H1 (cell line): ENCODE measurements around the gene RAB25. TPM values are rescaled to one million over a fixed set of nuclear protein-coding genes. Genes with fewer than 3 reads are reported as not detected.

ENCODE experiments used
- CTCF ChIA-PET: fragments of 300-600 bp; sonication (Branson Sonifier 250); formaldehyde crosslinking; loops from one replicate; lab custom pipeline; 2021; ENCODE audit not compliant: partially characterized antibody; lab: Charles Lee
- POLR2A ChIA-PET: fragments of 300-600 bp; sonication (Branson Sonifier 250); formaldehyde crosslinking; loops from one replicate; lab custom pipeline; 2021; ENCODE audit warnings: inconsistent platforms; ENCODE audit not compliant: partially characterized antibody; lab: Charles Lee
- DNase-seq, 2 experiments: peaks; one replicate each; pipeline versions ENCODE4 v3.0.0 to v3.0.0-alpha.2; 2010 to 2022; ENCODE audit warnings: low spot score in 2 of 2, low read depth in 1 of 2, mixed read lengths in 1 of 2
- FAIRE-seq: peaks from 2 replicates; lab custom pipeline; 2011; peaks lifted over from hg19 to GRCh38; lab: Jason Lieb, UNC
- H2AFZ ChIP-seq: 2 replicates; pipeline ENCODE4 v1.8.1; 2012; ENCODE audit warnings: low read length, inconsistent platforms
- H2AK5ac ChIP-seq: 2 replicates; pipeline ENCODE4 v1.6.1; 2013; ENCODE audit warnings: low read depth, low read length
- H2BK120ac ChIP-seq: replicated peaks from 2 replicates; pipeline ENCODE3; 2013; ENCODE audit warnings: low read depth, low read length, inconsistent platforms
- H2BK12ac ChIP-seq: 2 replicates; pipeline ENCODE4 v1.6.1; 2013; ENCODE audit warnings: low read depth, low read length
- H2BK15ac ChIP-seq: 2 replicates; pipeline ENCODE4 v1.6.1; 2013; ENCODE audit warnings: low read length
- H2BK20ac ChIP-seq: 2 replicates; pipeline ENCODE4 v1.6.1; 2013; ENCODE audit warnings: low read length
- H2BK5ac ChIP-seq: 2 replicates; pipeline ENCODE4 v1.6.1; 2013; ENCODE audit warnings: low read depth, low read length
- H3K14ac ChIP-seq: 2 replicates; pipeline ENCODE4 v1.6.1; 2013; ENCODE audit warnings: inconsistent platforms; ENCODE audit not compliant: insufficient read length
- H3K18ac ChIP-seq: 2 replicates; pipeline ENCODE4 v1.6.1; 2013; ENCODE audit warnings: low read length; ENCODE audit errors: extremely low read depth
- H3K23ac ChIP-seq: 2 replicates; pipeline ENCODE4 v1.6.1; 2013; ENCODE audit warnings: inconsistent platforms; ENCODE audit not compliant: insufficient read length
- H3K23me2 ChIP-seq: 2 replicates; pipeline ENCODE4 v1.6.1; 2013; ENCODE audit warnings: low read depth, low read length
- H3K27ac ChIP-seq: 2 replicates; pipeline ENCODE4 v1.6.1; 2011; ENCODE audit warnings: low read depth, low read length, inconsistent platforms
- H3K27me3 ChIP-seq, 4 experiments: replicated peaks in 1 of 4; 1 replicate in 1 of 4; 2 replicates in 3 of 4; pipeline versions ENCODE4 v1.6.1 to v1.8.1; 2011 to 2013; ENCODE audit warnings: low read length in 3 of 4, mild to moderate bottlenecking in 3 of 4, inconsistent platforms in 2 of 4, mixed read lengths in 2 of 4, moderate library complexity in 1 of 4; ENCODE audit not compliant: control insufficient read depth in 3 of 4, insufficient read depth in 3 of 4; ENCODE audit errors: extremely low read depth in 1 of 4
- H3K36me3 ChIP-seq, 4 experiments: 2 replicates each; pipeline versions ENCODE4 v1.6.1 to v1.8.1; 2011 to 2013; ENCODE audit warnings: mild to moderate bottlenecking in 4 of 4, low read length in 3 of 4, moderate library complexity in 2 of 4, control low read depth in 1 of 4, inconsistent platforms in 1 of 4; ENCODE audit not compliant: insufficient read depth in 4 of 4, control insufficient read depth in 2 of 4
- H3K4ac ChIP-seq: replicated peaks from 2 replicates; pipeline ENCODE3; 2013; ENCODE audit warnings: low read length, low read depth, mixed read lengths, inconsistent platforms; ENCODE audit not compliant: insufficient read length
- H3K4me1 ChIP-seq, 4 experiments: replicated peaks in 1 of 4; 1 replicate in 1 of 4; 2 replicates in 3 of 4; pipeline versions ENCODE4 v1.6.1 to v1.8.1; 2011 to 2013; ENCODE audit warnings: low read length in 3 of 4, inconsistent platforms in 2 of 4, mixed read lengths in 1 of 4; ENCODE audit not compliant: insufficient read depth in 4 of 4, control insufficient read depth in 3 of 4
- H3K4me2 ChIP-seq, 2 experiments: 2 replicates each; pipeline versions ENCODE4 v1.6.1 to v1.8.1; 2011 to 2013; ENCODE audit warnings: low read depth in 2 of 2, low read length in 2 of 2, control low read depth in 1 of 2, inconsistent platforms in 1 of 2, mild to moderate bottlenecking in 1 of 2; ENCODE audit not compliant: insufficient read depth in 1 of 2
- H3K4me3 ChIP-seq, 4 experiments: fragments of 200-600, 300-600 bp in 1 of 4; sonication (generic), shearing (Covaris generic), sonication (Bioruptor Twin) in 1 of 4; 2 replicates each; pipeline versions ENCODE4 v1.5.1 to v1.8.1; 2011 to 2016; ENCODE audit warnings: low read length in 4 of 4, low read depth in 3 of 4, control low read depth in 2 of 4, inconsistent platforms in 2 of 4, mild to moderate bottlenecking in 2 of 4, mixed read lengths in 1 of 4, moderate library complexity in 1 of 4; ENCODE audit not compliant: insufficient read depth in 2 of 4; ENCODE audit errors: extremely low read depth in 1 of 4
- H3K56ac ChIP-seq: replicated peaks from 2 replicates; pipeline ENCODE3; 2013; ENCODE audit warnings: low read depth, mild to moderate bottlenecking, mixed read lengths, low read length, inconsistent platforms; ENCODE audit not compliant: insufficient read length
- H3K79me1 ChIP-seq: 2 replicates; pipeline ENCODE4 v1.6.1; 2013; ENCODE audit warnings: low read depth, low read length, control low read depth
- H3K79me2 ChIP-seq, 2 experiments: 2 replicates each; pipeline versions ENCODE4 v1.6.1 to v1.8.1; 2012 to 2013; ENCODE audit warnings: low read length in 2 of 2, mild to moderate bottlenecking in 2 of 2, inconsistent platforms in 1 of 2; ENCODE audit not compliant: insufficient read depth in 2 of 2, control insufficient read depth in 1 of 2
- H3K9ac ChIP-seq, 4 experiments: replicated peaks in 1 of 4; 1 replicate in 1 of 4; 2 replicates in 3 of 4; pipeline versions ENCODE4 v1.6.1 to v1.8.1; 2011 to 2013; ENCODE audit warnings: low read depth in 3 of 4, low read length in 3 of 4, control low read depth in 2 of 4, mild to moderate bottlenecking in 2 of 4, moderate library complexity in 2 of 4, inconsistent platforms in 1 of 4; ENCODE audit errors: extremely low read depth in 1 of 4
- H3K9me3 ChIP-seq, 2 experiments: 2 replicates each; pipeline versions ENCODE4 v1.6.1 to v1.8.1; 2012 to 2013; ENCODE audit warnings: mild to moderate bottlenecking in 2 of 2, moderate library complexity in 2 of 2, control low read depth in 1 of 2, inconsistent platforms in 1 of 2, low read depth in 1 of 2, low read length in 1 of 2, mixed read lengths in 1 of 2; ENCODE audit not compliant: insufficient read depth in 2 of 2
- H4K20me1 ChIP-seq, 2 experiments: replicated peaks in 1 of 2; 2 replicates each; pipeline versions ENCODE3 to v1.8.1; 2011 to 2013; ENCODE audit warnings: inconsistent platforms in 2 of 2, low read length in 2 of 2, mild to moderate bottlenecking in 1 of 2; ENCODE audit not compliant: insufficient read depth in 2 of 2, control insufficient read depth in 1 of 2
- H4K5ac ChIP-seq: 2 replicates; pipeline ENCODE4 v1.6.1; 2013; ENCODE audit warnings: low read length, low read depth, mixed read lengths, inconsistent platforms; ENCODE audit not compliant: insufficient read length
- H4K8ac ChIP-seq: 2 replicates; pipeline ENCODE4 v1.8.0; 2013; ENCODE audit warnings: mild to moderate bottlenecking, moderate library complexity, low read length, inconsistent platforms; ENCODE audit not compliant: insufficient read depth; ENCODE audit errors: extremely low read depth
- H4K91ac ChIP-seq: replicated peaks from 2 replicates; pipeline ENCODE3; 2013; ENCODE audit warnings: low read length, mixed read lengths, inconsistent platforms; ENCODE audit not compliant: insufficient read length
- ATF3 ChIP-seq: IDR thresholded peaks from 2 replicates; pipeline ENCODE4 v1.6.1; 2011; ENCODE audit warnings: low read depth, mild to moderate bottlenecking, low read length; ENCODE audit not compliant: insufficient read depth
- CBX5 ChIP-seq: fragments of 300-800, 300-1000 bp; sonication (generic); IDR thresholded peaks from 2 replicates; pipeline ENCODE4 v1.7.1; 2016; ENCODE audit warnings: antibody characterized with exemption, low read length, low read depth
- KDM1A ChIP-seq: fragments of 200-600, 300-600 bp; sonication (generic); IDR thresholded peaks from 2 replicates; pipeline ENCODE4 v1.7.1; 2016; ENCODE audit warnings: mild to moderate bottlenecking, low read length, borderline replicate concordance
- SIN3A ChIP-seq, 2 experiments: IDR thresholded peaks in 1 of 2; conservative IDR thresholded peaks in 1 of 2; 2 replicates each; pipeline ENCODE4 v1.6.1; 2011 to 2012; ENCODE audit warnings: low read length in 2 of 2, improper control_type of control experiment in 1 of 2, low read depth in 1 of 2, mild to moderate bottlenecking in 1 of 2
- SP4 ChIP-seq: IDR thresholded peaks from 2 replicates; pipeline ENCODE4 v1.6.1; 2012; ENCODE audit warnings: low read length, inconsistent platforms
- WGBS, 2 experiments: shearing (Covaris generic) in 1 of 2; methylation state at CpG; one replicate each; pipeline versions ENCODE4 v1.1.6 to v1.1.7; 2013 to 2015; ENCODE audit warnings: low lambda C conversion rate in 2 of 2, mixed read lengths in 2 of 2, inconsistent platforms in 1 of 2, low coverage in 1 of 2, missing lambda C conversion rate in 1 of 2; ENCODE audit not compliant: insufficient replicate concordance in 2 of 2, insufficient coverage in 1 of 2, insufficient read length in 1 of 2; ENCODE audit errors: extremely low coverage in 1 of 2, missing lambda C conversion rate in 1 of 2; 5-methylcytosine and 5-hydroxymethylcytosine counted together
- polyA plus RNA-seq, 7 experiments: library from polyadenylated mRNA; depleted of rRNA in 3 of 7; stranded (reverse) in 5 of 7; unstranded in 2 of 7; fragments of >200 nt in 5 of 7; fragments of 200-250 nt in 2 of 7; gene quantifications; 1 replicate in 5 of 7; 2 replicates in 1 of 7; 4 replicates in 1 of 7; pipeline versions ENCODE4 v1.2.1 to v1.2.3, GENCODE V29; 2011 to 2013; ENCODE audit warnings: missing spikeins in 2 of 7, mixed read lengths in 2 of 7
- total RNA-seq: library from RNA; stranded (reverse); fragmentation: NEBNext Ultra II Directional; extraction: Animal tissue kit (Norgen Biotek cat#: 25700); gene quantifications from 2 replicates; pipeline ENCODE4 v1.2.1, GENCODE V29; 2021

The RAB25 gene
- total and polyA plus RNA-seq, 2 of the 8 experiments (the other 6 are each of a cell fraction or from before 2014, with no cell fraction given) = 34.8 to 98.2 TPM

GRCh38 chr1:156073740-156074139 is 12.8 kb downstream of the RAB25 start:
- 0% methylated on average over 5 of the region's 5 CpGs; no CpG with 5 or more reads in 1 of the 2 experiments for WGBS, 2 experiments
- Histone ChIP-seq H4K8ac (no peak overlapping the region), H2AFZ (no peak overlapping the region), H3K27me3 (no peaks in the 10 kb centered on the region), H3K36me3 (peaks cover 4 to 31% (median 10%) of the 10 kb centered on the region in 4 experiments; a peak in 7 of 8 replicates), H3K4ac (no peak overlapping the region), H3K79me1 (peaks cover 15% of the 10 kb centered on the region), H3K56ac (no peak overlapping the region), H2BK20ac (no peak overlapping the region), H3K4me1 (peaks cover 24 to 57% (median 46%) of the 10 kb centered on the region in 4 experiments), H3K9ac (no peak overlapping the region), H2AK5ac (no peak overlapping the region), H3K23ac (no peak overlapping the region), H4K91ac (no peak overlapping the region), H2BK12ac (no peak overlapping the region), H3K4me3 (peak overlapping the region in 2 of 4 experiments; percentile 14 to 48; a peak in 1 of 8 replicates), H2BK15ac (no peak overlapping the region), H4K5ac (no peak overlapping the region), H3K79me2 (peaks cover 7 to 35% of the 10 kb centered on the region in 2 experiments), H2BK5ac (no peak overlapping the region), H3K18ac (no peak overlapping the region), H2BK120ac (no peak overlapping the region), H4K20me1 (peaks cover 7 to 25% of the 10 kb centered on the region in 2 experiments), H3K23me2 (peaks cover 7% of the 10 kb centered on the region), H3K9me3 (no peaks in the 10 kb centered on the region), H3K4me2 (peak overlapping the region; percentile 54 to 79), H3K27ac (no peak overlapping the region), H3K14ac (no peak overlapping the region)
- FAIRE-seq = peak; percentile 84
- DNase-seq = peak in 1 of 2 experiments; percentile 80
- ChIA-PET CTCF (interaction anchor here (0.8 to 1.8 kb wide), 8 partner anchors 8 to 84 kb away, joined by 3 to 6 read pairs (median 4); no protein-coding TSS in a partner anchor), POLR2A (interaction anchor here (0.5 to 9.7 kb wide), 15 partner anchors 9 to 134 kb away, joined by 3 to 88 read pairs (median 4); partner anchors contain the start of genes ARHGEF2, LAMTOR2, LMNA and MEX3A)
- TF ChIP-seq SP4 (no peak), ATF3 (no peak), SIN3A (conservative IDR thresholded peaks at IDR 0.05 in 1 of 2, IDR thresholded peaks at IDR 0.05 in 1 of 2; ENCODE audit: low read depth in 1 of 2, low read length in 2 of 2) (0 out of 4 replicates have a peak, but pooled peaks of 1 of the 2 experiments have one; percentile 45), KDM1A (peak; percentile 62; the same call in 1 of the 2 replicates), CBX5 (no peak)
